PC-9 (cell line): ENCODE results near the gene DDIT4L. TPM values are rescaled to one million over a fixed set of nuclear protein-coding genes. Genes with fewer than 3 reads are reported as not detected.

Source experiments
- BruUV-seq: library from RNA; stranded (reverse); fragments of 400-500 nt; replicated peaks from 2 replicates; lab custom pipeline; 2021; lab: Mats Ljungman, UMichigan
- CTCF ChIA-PET: fragments of 300-600 bp; sonication (Branson Sonifier 250); formaldehyde crosslinking; loops from one replicate; lab custom pipeline; 2022; ENCODE audit warnings: antibody characterized with exemption; lab: Charles Lee
- POLR2A ChIA-PET: fragments of 300-600 bp; sonication (Branson Sonifier 250); formaldehyde crosslinking; loops from one replicate; lab custom pipeline; 2022; ENCODE audit warnings: antibody characterized with exemption; ENCODE audit not compliant: unreplicated experiment; lab: Charles Lee
- DNase-seq, 2 experiments: peaks; one replicate each; pipeline versions ENCODE4 v3.0.0 to v3.0.0-alpha.2; 2015 to 2022; ENCODE audit warnings: mixed read lengths in 1 of 2
- H2AFZ ChIP-seq: fragments of 200-600 bp; sonication (generic); 2 replicates; pipeline ENCODE4 v1.8.1; 2017; ENCODE audit warnings: antibody characterized with exemption
- H3F3A ChIP-seq: fragments of 200-600 bp; sonication (generic); 2 replicates; pipeline ENCODE4 v1.8.1; 2017; ENCODE audit warnings: antibody characterized with exemption, mild to moderate bottlenecking, low read depth; ENCODE audit not compliant: insufficient read depth
- H3K27ac ChIP-seq: fragments of 200-600 bp; sonication (generic); 2 replicates; pipeline ENCODE4 v1.6.1; 2016; ENCODE audit warnings: mixed run types
- H3K27me3 ChIP-seq: fragments of 200-600 bp; sonication (generic); 2 replicates; pipeline ENCODE4 v1.6.1; 2016; ENCODE audit warnings: low read depth, mixed run types; ENCODE audit not compliant: insufficient read depth
- H3K36me3 ChIP-seq: fragments of 200-600 bp; sonication (generic); 2 replicates; pipeline ENCODE4 v1.6.1; 2016; ENCODE audit warnings: low read depth, mixed run types
- H3K4me1 ChIP-seq: fragments of 200-600 bp; sonication (generic); replicated peaks from 2 replicates; pipeline ENCODE4 v1.6.1; 2016; ENCODE audit warnings: mixed run types; ENCODE audit not compliant: insufficient read depth
- H3K4me2 ChIP-seq: fragments of 200-600 bp; sonication (generic); 2 replicates; pipeline ENCODE4 v1.6.1; 2017; ENCODE audit warnings: mixed run types
- H3K4me3 ChIP-seq: fragments of 200-600 bp; sonication (generic); 2 replicates; pipeline ENCODE4 v1.6.1; 2016; ENCODE audit warnings: mixed run types
- H3K79me2 ChIP-seq: fragments of 200-600 bp; sonication (generic); 2 replicates; pipeline ENCODE4 v1.6.1; 2017; ENCODE audit warnings: low read depth, mixed run types
- H3K9me2 ChIP-seq: fragments of 200-600 bp; sonication (generic); 2 replicates; pipeline ENCODE4 v1.8.1; 2017; ENCODE audit warnings: mild to moderate bottlenecking; ENCODE audit not compliant: insufficient read depth
- H3K9me3 ChIP-seq: fragments of 200-600 bp; sonication (generic); 2 replicates; pipeline ENCODE4 v1.8.1; 2016; ENCODE audit warnings: low read depth; ENCODE audit not compliant: insufficient read depth
- H4K20me1 ChIP-seq: fragments of 200-600 bp; sonication (generic); 2 replicates; pipeline ENCODE4 v1.8.1; 2017; ENCODE audit not compliant: insufficient read depth
- CTCF ChIP-seq: fragments of 200-600 bp; sonication (generic); conservative IDR thresholded peaks from 2 replicates; pipeline ENCODE4 v1.6.1; 2017; ENCODE audit warnings: mixed run types, antibody characterized with exemption, mild to moderate bottlenecking, moderate library complexity
- EZH2 ChIP-seq: fragments of 200-600 bp; sonication (generic); IDR thresholded peaks from 2 replicates; pipeline ENCODE4 v1.8.0; 2017; ENCODE audit warnings: antibody characterized with exemption, low read depth
- intact Hi-C: fragments of 100-400 bp; cut with micrococcal nuclease; formaldehyde crosslinking; loops from one replicate; pipeline ENCODE4 v1.10.0; 2022; ENCODE audit not compliant: unreplicated experiment
- total RNA-seq: library from RNA; stranded (reverse); gene quantifications from 2 replicates; pipeline ENCODE4 v1.2.3, GENCODE V29; 2021

The DDIT4L gene
- total RNA-seq, 1 experiment from 2014 or later, result 1.0 TPM

GRCh38 chr4:100169491-100170485 is 20.5 kb downstream of the DDIT4L start:
- no peaks in the 10 kb centered on the region for H3K9me2 ChIP-seq
- BruUV-seq, result no TSS peak
- ChIA-PET CTCF (no interaction called here), POLR2A (no interaction called here)
- no peak overlapping the region for H3K4me2 ChIP-seq
- H3K27ac ChIP-seq, result no peak overlapping the region
- no peaks in the 10 kb centered on the region for H3K4me1 ChIP-seq
- H3K4me3 ChIP-seq, result no peak overlapping the region
- H3K36me3 ChIP-seq, result no peaks in the 10 kb centered on the region
- H3K79me2 ChIP-seq, result no peaks in the 10 kb centered on the region
- intact Hi-C loops, result no loop called here
- H2AFZ ChIP-seq, result no peak overlapping the region
- no peaks in the 10 kb centered on the region for H3K9me3 ChIP-seq
- H4K20me1 ChIP-seq, result no peaks in the 10 kb centered on the region
- H3F3A ChIP-seq, result no peaks in the 10 kb centered on the region
- TF ChIP-seq CTCF (no peak), EZH2 (no peak)
- no peaks in the 10 kb centered on the region for H3K27me3 ChIP-seq
- DNase-seq, result no peak

GRCh38 chr4:100168521-100168920 is 21.7 kb downstream of the DDIT4L start:
- H3K4me1 ChIP-seq, result no peaks in the 10 kb centered on the region
- no peaks in the 10 kb centered on the region for H4K20me1 ChIP-seq
- H3K27me3 ChIP-seq, result no peaks in the 10 kb centered on the region
- no peak overlapping the region for H3K27ac ChIP-seq
- H3F3A ChIP-seq, result no peaks in the 10 kb centered on the region
- H3K36me3 ChIP-seq, result no peaks in the 10 kb centered on the region
- no peak overlapping the region for H3K4me2 ChIP-seq
- H3K4me3 ChIP-seq, result no peak overlapping the region
- TF ChIP-seq EZH2, result no peak
- no peak for TF ChIP-seq CTCF
- H3K9me2 ChIP-seq, result no peaks in the 10 kb centered on the region
- BruUV-seq, result no TSS peak
- H3K9me3 ChIP-seq, result no peaks in the 10 kb centered on the region
- ChIA-PET POLR2A (no interaction called here), CTCF (no interaction called here)
- no peak for DNase-seq
- H2AFZ ChIP-seq, result no peak overlapping the region
- H3K79me2 ChIP-seq, result no peaks in the 10 kb centered on the region
- intact Hi-C loops, result no loop called here

- Histone ChIP-seq H2AFZ (no peak overlapping the region), H3K9me2 (no peaks in the 10 kb centered on the region), H3F3A (no peaks in the 10 kb centered on the region), H3K36me3 (no peaks in the 10 kb centered on the region), H3K27me3 (no peaks in the 10 kb centered on the region), H4K20me1 (no peaks in the 10 kb centered on the region), H3K4me1 (no peaks in the 10 kb centered on the region), H3K4me2 (no peak overlapping the region), H3K79me2 (no peaks in the 10 kb centered on the region), H3K9me3 (no peaks in the 10 kb centered on the region), H3K27ac (no peak overlapping the region), H3K4me3 (no peak overlapping the region)
- BruUV-seq, result no TSS peak
- no peak for DNase-seq
- ChIA-PET CTCF (no interaction called here), POLR2A (no interaction called here)
- intact Hi-C loops, result no loop called here
- TF ChIP-seq CTCF, result no peak
These were observed 23.8 kb downstream of the DDIT4L start for GRCh38 chr4:100166297-100167039.
